Mesenchymal stem cell (in vitro differentiated cells and primary cell): ENCODE data around the gene ETFA.

Experiments used
- DNase-seq: peaks from one replicate; pipeline ENCODE4 v3.0.0-alpha.2; 2013
- H2AFZ ChIP-seq: one replicate; pipeline ENCODE4 v1.6.1; 2013; ENCODE audit warnings: low read depth, mild to moderate bottlenecking, control low read depth, inconsistent platforms, low read length, moderate library complexity
- H2AK5ac ChIP-seq: 2 replicates; pipeline ENCODE4 v1.6.1; 2013; ENCODE audit warnings: low read length, moderate library complexity, mild to moderate bottlenecking, inconsistent platforms; ENCODE audit not compliant: severe bottlenecking
- H2BK120ac ChIP-seq: one replicate; pipeline ENCODE4 v1.6.1; 2013; ENCODE audit warnings: low read depth, mild to moderate bottlenecking, inconsistent platforms, low read length, moderate library complexity
- H2BK12ac ChIP-seq, 2 experiments: one replicate each; pipeline ENCODE4 v1.6.1; 2013; ENCODE audit warnings: inconsistent platforms in 2 of 2, low read length in 2 of 2, mild to moderate bottlenecking in 2 of 2, moderate library complexity in 2 of 2, control low read depth in 1 of 2
- H2BK15ac ChIP-seq: one replicate; pipeline ENCODE4 v1.6.1; 2013; ENCODE audit warnings: mild to moderate bottlenecking, low read depth, inconsistent platforms; ENCODE audit not compliant: poor library complexity, severe bottlenecking
- H2BK5ac ChIP-seq: 2 replicates; pipeline ENCODE4 v1.6.1; 2013; ENCODE audit warnings: low read depth, mild to moderate bottlenecking, low read length, control low read depth, inconsistent platforms; ENCODE audit not compliant: poor library complexity, severe bottlenecking
- H3K14ac ChIP-seq, 2 experiments: one replicate each; pipeline ENCODE4 v1.6.1; 2013; ENCODE audit warnings: inconsistent platforms in 2 of 2, low read length in 2 of 2, control low read depth in 1 of 2, mild to moderate bottlenecking in 1 of 2, moderate library complexity in 1 of 2
- H3K18ac ChIP-seq, 2 experiments: one replicate each; pipeline ENCODE4 v1.6.1; 2013; ENCODE audit warnings: inconsistent platforms in 2 of 2, low read length in 2 of 2, control low read depth in 1 of 2, low read depth in 1 of 2, mild to moderate bottlenecking in 1 of 2
- H3K23ac ChIP-seq, 2 experiments: one replicate each; pipeline ENCODE4 v1.6.1; 2013; ENCODE audit warnings: inconsistent platforms in 2 of 2, low read length in 2 of 2, mild to moderate bottlenecking in 2 of 2, moderate library complexity in 2 of 2, control low read depth in 1 of 2
- H3K27ac ChIP-seq: 2 replicates; pipeline ENCODE4 v1.5.1; 2013; ENCODE audit warnings: mild to moderate bottlenecking, moderate library complexity, low read length, control low read depth, inconsistent platforms; ENCODE audit not compliant: poor library complexity, severe bottlenecking
- H3K27me3 ChIP-seq, 2 experiments: 2 replicates each; pipeline versions ENCODE4 v1.6.1 to v1.7.0; 2013; ENCODE audit warnings: low read length in 2 of 2, mild to moderate bottlenecking in 2 of 2, moderate library complexity in 2 of 2, control low read depth in 1 of 2, inconsistent platforms in 1 of 2; ENCODE audit not compliant: control insufficient read depth in 1 of 2, insufficient read depth in 1 of 2
- H3K36me3 ChIP-seq, 2 experiments: 2 replicates each; pipeline versions ENCODE4 v1.6.1 to v1.7.0; 2013; ENCODE audit warnings: low read length in 2 of 2, control low read depth in 1 of 2, inconsistent platforms in 1 of 2, low read depth in 1 of 2, mild to moderate bottlenecking in 1 of 2; ENCODE audit not compliant: insufficient read depth in 2 of 2, control insufficient read depth in 1 of 2
- H3K4ac ChIP-seq, 2 experiments: one replicate each; pipeline ENCODE4 v1.6.1; 2013; ENCODE audit warnings: inconsistent platforms in 2 of 2, low read length in 2 of 2, mild to moderate bottlenecking in 2 of 2, moderate library complexity in 2 of 2, control low read depth in 1 of 2, low read depth in 1 of 2
- H3K4me1 ChIP-seq: 2 replicates; pipeline ENCODE4 v1.6.1; 2013; ENCODE audit warnings: low read depth, low read length, control low read depth; ENCODE audit not compliant: control insufficient read depth, insufficient read depth
- H3K4me2 ChIP-seq: 2 replicates; pipeline ENCODE4 v1.6.1; 2013; ENCODE audit warnings: low read length, mild to moderate bottlenecking, inconsistent platforms; ENCODE audit not compliant: poor library complexity, severe bottlenecking
- H3K4me3 ChIP-seq, 2 experiments: 2 replicates each; pipeline versions ENCODE4 v1.5.1 to v1.7.0; 2013; ENCODE audit warnings: low read length in 2 of 2, mild to moderate bottlenecking in 2 of 2, control low read depth in 1 of 2, low read depth in 1 of 2; ENCODE audit not compliant: insufficient read depth in 1 of 2
- H3K79me1 ChIP-seq: replicated peaks from 2 replicates; pipeline ENCODE4 v1.6.1; 2013; ENCODE audit warnings: mild to moderate bottlenecking, control low read depth, low read length, inconsistent platforms; ENCODE audit not compliant: poor library complexity, severe bottlenecking
- H3K9ac ChIP-seq: 2 replicates; pipeline ENCODE4 v1.7.0; 2013; ENCODE audit warnings: mild to moderate bottlenecking, low read length, moderate library complexity
- H3K9me3 ChIP-seq: 2 replicates; pipeline ENCODE4 v1.7.0; 2013; ENCODE audit warnings: mild to moderate bottlenecking, low read length; ENCODE audit not compliant: control insufficient read depth
- H4K8ac ChIP-seq: one replicate; pipeline ENCODE4 v1.6.1; 2013; ENCODE audit warnings: inconsistent platforms, mild to moderate bottlenecking, low read length, moderate library complexity
- H4K91ac ChIP-seq: one replicate; pipeline ENCODE4 v1.6.1; 2013; ENCODE audit warnings: mild to moderate bottlenecking, low read length, inconsistent platforms
- WGBS: methylation state at CpG from one replicate; pipeline ENCODE4 v1.1.7; 2013; ENCODE audit warnings: mixed read lengths; 5-methylcytosine and 5-hydroxymethylcytosine counted together

The ETFA gene

DNA sequence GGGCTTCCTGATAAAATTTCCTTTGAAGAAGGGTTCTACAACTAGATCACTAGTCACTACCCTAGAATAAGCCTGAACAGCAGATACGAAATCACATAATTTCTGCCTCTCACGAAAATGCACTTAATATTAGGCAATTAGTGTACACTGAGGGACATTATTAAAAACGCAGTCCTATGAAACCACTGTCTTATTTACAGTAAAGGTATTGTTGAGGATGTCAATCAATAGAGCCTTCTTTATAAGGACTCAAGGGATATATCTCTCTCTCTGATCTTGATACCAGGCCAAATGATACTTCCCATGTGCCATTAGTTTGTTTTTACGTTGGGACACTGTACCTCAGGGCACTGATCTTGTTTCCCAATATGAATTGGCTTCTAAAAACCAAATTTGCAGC lies 59.6 kb downstream of the ETFA start:
- no peak overlapping the region for H3K4me2 ChIP-seq
- no peak overlapping the region for H4K8ac ChIP-seq
- H3K4me3 ChIP-seq = no peak overlapping the region
- 100% methylated on average over 1 of the region's 4 CpGs for WGBS
- no peak overlapping the region for H3K4ac ChIP-seq
- H2AFZ ChIP-seq = no peak overlapping the region
- H3K36me3 ChIP-seq = peaks cover 0 to 11% of the 10 kb centered on the region in 2 experiments
- no peak overlapping the region for H3K23ac ChIP-seq
- H3K9ac ChIP-seq = no peak overlapping the region
- no peak overlapping the region for H4K91ac ChIP-seq
- H2BK5ac ChIP-seq = no peak overlapping the region
- no peak for DNase-seq
- no peaks in the 10 kb centered on the region for H3K27me3 ChIP-seq
- H3K79me1 ChIP-seq = peaks cover 14% of the 10 kb centered on the region
- H2BK12ac ChIP-seq = no peak overlapping the region
- H3K14ac ChIP-seq = no peak overlapping the region
- no peak overlapping the region for H2BK15ac ChIP-seq
- no peak overlapping the region for H2AK5ac ChIP-seq
- H2BK120ac ChIP-seq = no peak overlapping the region
- H3K27ac ChIP-seq = no peak overlapping the region
- H3K18ac ChIP-seq = no peak overlapping the region
- H3K4me1 ChIP-seq = no peaks in the 10 kb centered on the region
- H3K9me3 ChIP-seq = peaks cover 4% of the 10 kb centered on the region

GRCh38 chr15:76245072-76245610 lies 66.1 kb downstream of the ETFA start:
- Histone ChIP-seq H3K14ac (no peak overlapping the region), H2BK12ac (no peak overlapping the region), H3K27me3 (no peaks in the 10 kb centered on the region), H4K91ac (no peak overlapping the region), H2BK120ac (no peak overlapping the region), H2AK5ac (no peak overlapping the region), H3K4me2 (no peak overlapping the region), H3K4me3 (no peak overlapping the region), H3K27ac (no peak overlapping the region), H3K36me3 (peaks cover 2 to 16% of the 10 kb centered on the region in 2 experiments), H4K8ac (no peak overlapping the region), H2BK5ac (no peak overlapping the region), H3K4me1 (no peaks in the 10 kb centered on the region), H3K4ac (no peak overlapping the region), H2AFZ (no peak overlapping the region), H3K18ac (no peak overlapping the region), H3K9me3 (no peaks in the 10 kb centered on the region), H3K23ac (no peak overlapping the region), H3K79me1 (peaks cover 7% of the 10 kb centered on the region), H2BK15ac (no peak overlapping the region), H3K9ac (no peak overlapping the region)
- WGBS = 100% methylated on average over 1 of the region's 1 CpG
- DNase-seq = no peak

DNA sequence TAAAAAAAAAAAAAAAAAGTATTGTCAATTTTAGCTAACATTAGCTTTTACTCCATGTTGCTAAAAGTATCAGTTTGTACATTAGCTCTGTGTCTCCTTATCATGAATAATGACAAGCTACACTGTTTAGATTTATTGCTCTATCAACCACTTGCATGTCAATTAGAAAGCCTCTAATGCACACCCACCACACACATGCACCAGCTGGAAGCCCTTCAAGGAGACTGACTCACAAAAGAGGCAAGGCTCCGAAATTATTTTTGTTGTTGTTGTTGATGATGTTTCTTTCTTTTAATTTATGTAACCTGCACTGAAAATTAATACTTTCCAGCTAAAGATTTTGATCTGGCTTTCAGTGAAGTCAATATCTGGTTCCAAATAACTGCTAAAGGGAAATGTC lies 71.5 kb downstream of the ETFA start:
- H3K79me1 ChIP-seq = peaks cover 9% of the 10 kb centered on the region

DNA sequence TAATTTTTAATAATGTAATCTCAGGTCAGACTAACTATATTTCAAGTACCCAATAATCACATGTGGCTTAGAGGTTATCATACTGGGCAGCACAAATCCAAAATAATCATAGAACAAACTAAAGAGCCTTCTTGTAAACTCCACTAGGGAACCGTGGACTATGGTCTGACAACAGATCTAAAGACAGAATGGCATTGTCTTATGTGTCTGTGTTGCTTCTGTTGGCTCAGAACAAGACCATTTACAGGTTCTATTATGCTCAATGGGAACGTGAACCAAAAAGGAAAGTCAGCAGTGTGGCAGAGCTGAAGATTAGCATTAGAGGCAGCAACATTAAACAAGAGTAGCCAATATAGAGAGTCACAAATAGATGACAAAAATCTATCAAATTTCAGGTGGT lies 74.9 kb downstream of the ETFA start:
- Histone ChIP-seq H3K23ac (no peak overlapping the region), H3K9me3 (no peaks in the 10 kb centered on the region), H3K79me1 (peaks cover 12% of the 10 kb centered on the region), H3K27ac (no peak overlapping the region), H2BK15ac (no peak overlapping the region), H3K4ac (no peak overlapping the region), H2AFZ (no peak overlapping the region), H3K4me2 (no peak overlapping the region), H3K18ac (no peak overlapping the region), H3K36me3 (peaks cover under 1 to 7% of the 10 kb centered on the region in 2 experiments), H2BK5ac (no peak overlapping the region), H3K14ac (no peak overlapping the region), H4K91ac (no peak overlapping the region), H2BK12ac (no peak overlapping the region), H2AK5ac (no peak overlapping the region), H3K4me1 (no peaks in the 10 kb centered on the region), H3K4me3 (no peak overlapping the region), H3K9ac (no peak overlapping the region), H3K27me3 (no peaks in the 10 kb centered on the region), H4K8ac (no peak overlapping the region), H2BK120ac (no peak overlapping the region)
- no peak for DNase-seq
- 85% methylated on average over 2 of the region's 2 CpGs for WGBS

More for the DNA sequence above, 71.5 kb downstream of the ETFA start:
- Histone ChIP-seq H3K4me1 (no peaks in the 10 kb centered on the region), H3K4ac (no peak overlapping the region), H2AK5ac (no peak overlapping the region), H4K91ac (no peak overlapping the region), H2BK12ac (no peak overlapping the region), H3K27ac (no peak overlapping the region), H3K36me3 (peaks cover 2 to 12% of the 10 kb centered on the region in 2 experiments), H2AFZ (no peak overlapping the region), H3K9me3 (no peaks in the 10 kb centered on the region), H2BK5ac (no peak overlapping the region), H3K27me3 (no peaks in the 10 kb centered on the region), H2BK15ac (no peak overlapping the region), H3K18ac (no peak overlapping the region), H3K23ac (no peak overlapping the region), H3K14ac (no peak overlapping the region), H2BK120ac (no peak overlapping the region), H3K4me2 (no peak overlapping the region), H3K4me3 (no peak overlapping the region), H3K9ac (no peak overlapping the region), H4K8ac (no peak overlapping the region)
- DNase-seq = no peak
- WGBS = no CpG with 5 or more reads among the region's 1 CpG
